ENCODE results near the gene RPP40.

Gene RPP40

GRCh38 chr6:4969609-4970285 is 34.1 kb downstream of the RPP40 start:
- no peak for DNase-seq (ENCODE audit: low read depth, low spot score)

GRCh38 chr6:4967301-4968030 is 36.4 kb downstream of the RPP40 start:
- no peak for DNase-seq (ENCODE audit: low read depth, low spot score)

- no peak for DNase-seq (ENCODE audit: low read depth, low spot score)
Observed at GRCh38 chr6:4965562-4966389, 38.1 kb downstream of the RPP40 start.

- no peak for DNase-seq (ENCODE audit: low read depth, low spot score)
Observed at GRCh38 chr6:4964675-4965561, 38.9 kb downstream of the RPP40 start.

- DNase-seq (ENCODE audit: low read depth, low spot score), result no peak
Observed at GRCh38 chr6:4962905-4963304, 40.9 kb downstream of the RPP40 start.

- DNase-seq (ENCODE audit: low read depth, low spot score), result no peak
Observed at GRCh38 chr6:4961322-4962168, 42.3 kb downstream of the RPP40 start.

- no peak for DNase-seq (ENCODE audit: low read depth, low spot score)
Observed at GRCh38 chr6:4958624-4959023, 45.2 kb downstream of the RPP40 start.

GRCh38 chr6:4957521-4958231 is 46.2 kb downstream of the RPP40 start:
- no peak for DNase-seq (ENCODE audit: low read depth, low spot score)

- DNase-seq (ENCODE audit: low read depth, low spot score), result no peak
Observed at GRCh38 chr6:4956625-4957024, 47.2 kb downstream of the RPP40 start.

GRCh38 chr6:4953440-4953839 is 50.4 kb downstream of the RPP40 start:
- DNase-seq (ENCODE audit: low read depth, low spot score), result no peak

GRCh38 chr6:4950836-4951533 is 52.9 kb downstream of the RPP40 start:
- no peak for DNase-seq (ENCODE audit: low read depth, low spot score)

- no peak for DNase-seq (ENCODE audit: low read depth, low spot score)
Observed at GRCh38 chr6:4950076-4950475, 53.8 kb downstream of the RPP40 start.

GRCh38 chr6:4948781-4949450 is 54.9 kb downstream of the RPP40 start:
- DNase-seq (ENCODE audit: low read depth, low spot score), result no peak

GRCh38 chr6:4947716-4948115 is 56.1 kb downstream of the RPP40 start:
- DNase-seq (ENCODE audit: low read depth, low spot score), result no peak

GRCh38 chr6:4946521-4946920 is 57.3 kb downstream of the RPP40 start:
- no peak for DNase-seq (ENCODE audit: low read depth, low spot score)
